ENCODE data around the gene PITX1. TPM values are rescaled to one million over a fixed set of nuclear protein-coding genes. Genes with fewer than 3 reads are reported as not detected.

The PITX1 gene
- polyA plus RNA-seq, 1 donor, result 19.6 TPM

GRCh38 chr5:135042595-135042994 lies 8.6 kb upstream of the PITX1 start:
- no peak overlapping the region for H3K27ac ChIP-seq (ENCODE audit: low read length)
- H3K27me3 ChIP-seq (ENCODE audit: control insufficient read depth, insufficient read depth, low read length), result peaks cover 84% of the 10 kb centered on the region
- H3K4me1 ChIP-seq (ENCODE audit: control insufficient read depth, insufficient read depth, low read length), result peaks cover 7% of the 10 kb centered on the region
- WGBS (ENCODE audit: insufficient coverage, low lambda C conversion rate), result no CpG with 5 or more reads among the region's 1 CpG
- DNase-seq, result no peak
- H3K36me3 ChIP-seq (ENCODE audit: control insufficient read depth, insufficient read depth, low read length), result no peaks in the 10 kb centered on the region
- peaks cover 22% of the 10 kb centered on the region for H3K9me3 ChIP-seq (ENCODE audit: control insufficient read depth, low read depth, low read length)
- H3K4me3 ChIP-seq (ENCODE audit: low read length), result no peak overlapping the region

DNA sequence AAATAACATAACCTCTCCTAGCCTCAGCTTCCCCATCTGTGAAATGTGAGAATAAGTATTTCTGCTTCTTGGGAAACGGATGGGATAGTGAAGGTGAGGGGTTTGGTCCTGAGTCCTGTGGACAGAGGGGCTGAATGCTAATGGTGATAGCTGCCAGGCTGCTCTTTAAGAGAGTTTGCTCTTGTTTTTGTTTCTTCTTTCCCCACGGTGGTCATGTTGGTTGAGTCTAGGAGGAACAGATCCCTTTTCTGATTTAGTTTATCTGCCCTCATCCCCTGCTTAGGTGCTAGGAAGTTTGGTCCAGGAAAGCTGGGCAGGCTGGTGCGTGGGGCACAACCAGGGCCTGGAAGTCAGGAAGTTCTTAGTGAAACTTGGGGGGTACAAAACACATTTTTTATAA lies 7.7 kb upstream of the PITX1 start:
- H3K27me3 ChIP-seq (ENCODE audit: control insufficient read depth, insufficient read depth, low read length), result peaks cover 90% of the 10 kb centered on the region
- H3K36me3 ChIP-seq (ENCODE audit: control insufficient read depth, insufficient read depth, low read length), result no peaks in the 10 kb centered on the region
- WGBS (ENCODE audit: insufficient coverage, low lambda C conversion rate), result no CpG with 5 or more reads among the region's 3 CpGs
- H3K27ac ChIP-seq (ENCODE audit: low read length), result no peak overlapping the region
- DNase-seq, result no peak
- H3K9me3 ChIP-seq (ENCODE audit: control insufficient read depth, low read depth, low read length), result peaks cover 22% of the 10 kb centered on the region
- H3K4me3 ChIP-seq (ENCODE audit: low read length), result no peak overlapping the region
- H3K4me1 ChIP-seq (ENCODE audit: control insufficient read depth, insufficient read depth, low read length), result peaks cover 7% of the 10 kb centered on the region

GRCh38 chr5:135041145-135041587 lies 7.1 kb upstream of the PITX1 start:
- Histone ChIP-seq H3K36me3 (ENCODE audit: control insufficient read depth, insufficient read depth, low read length) (no peaks in the 10 kb centered on the region), H3K27me3 (ENCODE audit: control insufficient read depth, insufficient read depth, low read length) (peaks cover 93% of the 10 kb centered on the region), H3K9me3 (ENCODE audit: control insufficient read depth, low read depth, low read length) (peaks cover 22% of the 10 kb centered on the region), H3K4me3 (ENCODE audit: low read length) (no peak overlapping the region), H3K4me1 (ENCODE audit: control insufficient read depth, insufficient read depth, low read length) (peaks cover 7% of the 10 kb centered on the region), H3K27ac (ENCODE audit: low read length) (no peak overlapping the region)
- WGBS (ENCODE audit: insufficient coverage, low lambda C conversion rate), result no CpG with 5 or more reads among the region's 12 CpGs
- no peak for DNase-seq

- Histone ChIP-seq H3K4me3 (ENCODE audit: low read length) (no peak overlapping the region), H3K9me3 (ENCODE audit: control insufficient read depth, low read depth, low read length) (peaks cover 22% of the 10 kb centered on the region), H3K27me3 (ENCODE audit: control insufficient read depth, insufficient read depth, low read length) (peaks cover 96% of the 10 kb centered on the region), H3K4me1 (ENCODE audit: control insufficient read depth, insufficient read depth, low read length) (peaks cover 7% of the 10 kb centered on the region), H3K36me3 (ENCODE audit: control insufficient read depth, insufficient read depth, low read length) (no peaks in the 10 kb centered on the region), H3K27ac (ENCODE audit: low read length) (no peak overlapping the region)
- WGBS (ENCODE audit: insufficient coverage, low lambda C conversion rate), result 60% methylated on average over 1 of the region's 51 CpGs
- DNase-seq, result no peak
Observed at GRCh38 chr5:135040333-135041144, 6.5 kb upstream of the PITX1 start.

DNA sequence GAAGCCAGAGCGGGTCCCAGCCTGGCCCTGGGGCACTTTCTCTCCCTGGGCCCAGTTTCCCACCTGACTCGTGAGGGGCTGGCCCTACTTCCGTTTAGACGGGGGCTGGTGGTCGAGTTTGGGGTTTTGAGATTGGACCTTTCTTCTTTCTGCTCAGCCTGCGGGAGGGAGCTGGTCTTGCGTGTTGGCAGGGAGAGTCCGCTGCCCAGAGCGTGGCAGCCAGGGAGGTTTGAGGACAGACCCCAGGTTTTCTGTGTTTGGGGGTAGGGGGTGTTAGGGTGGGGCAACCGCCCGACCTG lies 6.0 kb upstream of the PITX1 start:
- peaks cover 22% of the 10 kb centered on the region for H3K9me3 ChIP-seq (ENCODE audit: control insufficient read depth, low read depth, low read length)
- H3K36me3 ChIP-seq (ENCODE audit: control insufficient read depth, insufficient read depth, low read length), result no peaks in the 10 kb centered on the region
- no peak overlapping the region for H3K27ac ChIP-seq (ENCODE audit: low read length)
- DNase-seq, result no peak
- WGBS (ENCODE audit: insufficient coverage, low lambda C conversion rate), result no CpG with 5 or more reads among the region's 11 CpGs
- H3K4me3 ChIP-seq (ENCODE audit: low read length), result no peak overlapping the region
- peaks cover 96% of the 10 kb centered on the region for H3K27me3 ChIP-seq (ENCODE audit: control insufficient read depth, insufficient read depth, low read length)
- peaks cover 8% of the 10 kb centered on the region for H3K4me1 ChIP-seq (ENCODE audit: control insufficient read depth, insufficient read depth, low read length)

GRCh38 chr5:135039271-135040033 lies 5.4 kb upstream of the PITX1 start:
- Histone ChIP-seq H3K4me1 (ENCODE audit: control insufficient read depth, insufficient read depth, low read length) (peaks cover 12% of the 10 kb centered on the region), H3K9me3 (ENCODE audit: control insufficient read depth, low read depth, low read length) (peaks cover 22% of the 10 kb centered on the region), H3K27me3 (ENCODE audit: control insufficient read depth, insufficient read depth, low read length) (peaks cover 96% of the 10 kb centered on the region), H3K36me3 (ENCODE audit: control insufficient read depth, insufficient read depth, low read length) (no peaks in the 10 kb centered on the region), H3K4me3 (ENCODE audit: low read length) (peak overlapping the region; percentile 4), H3K27ac (ENCODE audit: low read length) (no peak overlapping the region)
- no CpG with 5 or more reads among the region's 87 CpGs for WGBS (ENCODE audit: insufficient coverage, low lambda C conversion rate)
- DNase-seq, result peak in 1 of 2 donors; percentile 63

DNA sequence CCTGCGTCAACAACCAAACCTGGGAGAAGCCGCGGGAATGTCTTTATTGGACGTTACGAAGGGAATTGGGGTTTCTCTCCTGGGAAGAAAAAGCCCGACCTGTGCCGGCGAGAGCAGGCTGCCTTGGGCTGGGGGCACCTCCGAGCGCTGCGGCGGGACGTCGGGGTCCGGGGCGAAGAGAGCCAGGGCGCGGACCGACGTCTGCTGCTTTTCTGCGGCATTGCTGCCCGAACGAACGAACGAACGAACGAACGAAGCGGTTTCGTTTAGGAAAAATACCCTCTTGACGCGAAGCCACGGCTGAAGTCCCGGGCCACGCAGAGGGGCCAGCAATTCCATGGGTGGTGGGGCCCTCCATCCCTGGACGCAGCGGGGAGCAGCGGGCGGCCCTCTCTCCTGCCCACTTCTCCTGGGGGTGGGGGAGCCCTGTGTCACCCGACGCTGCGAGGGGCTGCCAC lies 4.8 kb upstream of the PITX1 start:
- DNase-seq, result no peak
- WGBS (ENCODE audit: insufficient coverage, low lambda C conversion rate), result no CpG with 5 or more reads among the region's 42 CpGs
- Histone ChIP-seq H3K27ac (ENCODE audit: low read length) (no peak overlapping the region), H3K36me3 (ENCODE audit: control insufficient read depth, insufficient read depth, low read length) (no peaks in the 10 kb centered on the region), H3K27me3 (ENCODE audit: control insufficient read depth, insufficient read depth, low read length) (peaks cover 93% of the 10 kb centered on the region), H3K9me3 (ENCODE audit: control insufficient read depth, low read depth, low read length) (peaks cover 22% of the 10 kb centered on the region), H3K4me1 (ENCODE audit: control insufficient read depth, insufficient read depth, low read length) (peaks cover 12% of the 10 kb centered on the region), H3K4me3 (ENCODE audit: low read length) (no peak overlapping the region)

DNA sequence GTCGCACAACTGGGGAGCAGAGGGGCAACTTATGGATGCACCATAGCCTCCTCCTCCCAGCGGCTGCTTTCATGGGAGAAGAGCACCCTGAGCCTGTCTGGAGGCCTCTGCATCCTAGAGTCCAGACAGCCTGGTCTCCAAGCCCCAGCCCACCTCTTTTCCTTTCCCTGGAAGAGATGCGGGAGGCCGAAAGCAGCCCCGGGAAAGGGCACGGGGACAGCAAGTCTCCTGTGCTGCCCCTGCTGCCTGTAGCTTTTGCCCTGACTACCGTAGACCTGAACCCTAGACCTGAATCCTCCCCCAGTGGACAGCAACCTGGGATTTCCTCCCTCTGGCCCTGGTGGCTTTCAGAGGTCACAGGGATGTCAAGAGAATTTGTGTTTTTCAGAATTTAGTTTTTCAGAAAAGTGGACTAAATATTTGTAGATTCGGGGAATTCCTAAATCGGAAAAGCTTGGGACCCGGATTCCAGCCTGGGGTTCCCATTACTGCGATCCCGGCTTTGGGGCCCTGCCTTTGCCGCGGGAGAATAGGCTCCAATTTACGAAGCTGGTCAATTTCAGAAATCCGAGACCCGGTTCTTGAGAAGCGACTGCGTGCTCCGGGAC lies 4.3 kb upstream of the PITX1 start:
- Histone ChIP-seq H3K4me1 (ENCODE audit: control insufficient read depth, insufficient read depth, low read length) (peaks cover 12% of the 10 kb centered on the region), H3K9me3 (ENCODE audit: control insufficient read depth, low read depth, low read length) (peaks cover 22% of the 10 kb centered on the region), H3K27ac (ENCODE audit: low read length) (no peak overlapping the region), H3K27me3 (ENCODE audit: control insufficient read depth, insufficient read depth, low read length) (peaks cover 90% of the 10 kb centered on the region), H3K36me3 (ENCODE audit: control insufficient read depth, insufficient read depth, low read length) (no peaks in the 10 kb centered on the region), H3K4me3 (ENCODE audit: low read length) (no peak overlapping the region)
- WGBS (ENCODE audit: insufficient coverage, low lambda C conversion rate), result no CpG with 5 or more reads among the region's 20 CpGs
- DNase-seq, result no peak

GRCh38 chr5:135037519-135038204 lies 3.6 kb upstream of the PITX1 start:
- no peak for DNase-seq
- H3K4me3 ChIP-seq (ENCODE audit: low read length), result no peak overlapping the region
- WGBS (ENCODE audit: insufficient coverage, low lambda C conversion rate), result no CpG with 5 or more reads among the region's 11 CpGs
- H3K27ac ChIP-seq (ENCODE audit: low read length), result no peak overlapping the region
- H3K4me1 ChIP-seq (ENCODE audit: control insufficient read depth, insufficient read depth, low read length), result peaks cover 12% of the 10 kb centered on the region
- peaks cover 90% of the 10 kb centered on the region for H3K27me3 ChIP-seq (ENCODE audit: control insufficient read depth, insufficient read depth, low read length)
- peaks cover 22% of the 10 kb centered on the region for H3K9me3 ChIP-seq (ENCODE audit: control insufficient read depth, low read depth, low read length)
- H3K36me3 ChIP-seq (ENCODE audit: control insufficient read depth, insufficient read depth, low read length), result no peaks in the 10 kb centered on the region

DNA sequence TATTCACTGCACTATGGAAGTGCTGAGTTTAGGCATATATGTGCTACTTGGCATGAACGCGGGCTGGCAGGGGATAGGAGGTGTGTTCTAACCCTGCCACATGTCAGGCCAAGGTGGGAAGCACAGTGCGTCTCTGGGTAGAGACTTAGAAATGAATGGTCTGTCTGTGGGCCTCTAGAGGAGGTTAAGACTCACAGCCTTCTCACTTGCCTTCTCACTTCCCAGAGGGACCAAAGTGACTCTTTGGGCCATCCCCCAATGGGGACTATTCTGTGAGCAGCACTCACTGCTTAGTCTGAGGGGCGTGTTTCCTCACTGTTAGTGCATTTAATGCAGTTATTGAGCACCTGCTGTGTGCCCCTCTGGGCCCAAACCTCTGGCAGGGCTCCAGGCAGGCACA lies 2.4 kb upstream of the PITX1 start:
- Histone ChIP-seq H3K27me3 (ENCODE audit: control insufficient read depth, insufficient read depth, low read length) (peaks cover 86% of the 10 kb centered on the region), H3K9me3 (ENCODE audit: control insufficient read depth, low read depth, low read length) (peaks cover 24% of the 10 kb centered on the region), H3K4me1 (ENCODE audit: control insufficient read depth, insufficient read depth, low read length) (peaks cover 12% of the 10 kb centered on the region), H3K36me3 (ENCODE audit: control insufficient read depth, insufficient read depth, low read length) (no peaks in the 10 kb centered on the region), H3K27ac (ENCODE audit: low read length) (no peak overlapping the region), H3K4me3 (ENCODE audit: low read length) (no peak overlapping the region)
- WGBS (ENCODE audit: insufficient coverage, low lambda C conversion rate), result no CpG with 5 or more reads among the region's 4 CpGs
- DNase-seq, result no peak
